ENCODE data around the gene NTN1.
A peak's percentile ranks its signal among the peaks of the same experiment; 100 is the strongest.

The NTN1 gene

DNA sequence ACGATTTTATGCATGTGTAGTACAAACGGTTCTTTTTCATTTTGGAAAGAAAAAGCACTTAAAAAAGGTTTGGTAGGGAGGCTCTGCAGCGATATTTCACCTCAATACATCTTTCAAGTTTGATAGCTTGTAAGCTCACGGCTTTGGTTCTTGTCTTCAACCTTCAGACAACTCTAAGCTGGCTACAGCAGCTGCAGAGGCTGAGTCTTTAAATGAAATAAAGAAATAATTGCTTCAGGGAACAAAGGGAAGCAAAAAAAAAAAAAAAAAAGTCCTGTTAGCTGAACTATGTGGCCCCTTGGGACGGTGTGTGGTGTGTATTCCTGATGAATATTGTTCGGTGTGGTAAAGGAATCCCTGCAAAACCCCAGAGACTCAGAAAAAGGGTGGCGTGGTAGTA lies 265.1 kb downstream of the NTN1 start:
- Histone ChIP-seq H4K20me1 (ENCODE audit: insufficient read depth, low read length) (no peaks in the 10 kb centered on the region), H3K4me2 (ENCODE audit: low read length) (peak overlapping the region; percentile 92), H3K4me3 (ENCODE audit: low read length) (peak overlapping the region; percentile 65), H3K27ac (ENCODE audit: low read length) (peak overlapping the region; percentile 31; the same call in 1 of the 2 replicates), H3K79me2 (ENCODE audit: low read length) (no peaks in the 10 kb centered on the region), H3K9me3 (ENCODE audit: insufficient read depth, low read length) (no peaks in the 10 kb centered on the region), H3K27me3 (ENCODE audit: low read depth, low read length) (no peaks in the 10 kb centered on the region), H2AFZ (ENCODE audit: low read depth, low read length) (peak overlapping the region; percentile 42; the same call in 1 of the 2 replicates), H3K9ac (ENCODE audit: low read length) (peak overlapping the region; percentile 55), H3K36me3 (replicated peaks; ENCODE audit: low read depth, low read length) (peaks cover 5% of the 10 kb centered on the region), H3K4me1 (ENCODE audit: low read length) (peaks cover 48% of the 10 kb centered on the region)
- no peak for TF ChIP-seq EZH2phosphoT487 (IDR thresholded peaks at IDR 0.05; ENCODE audit: low read depth)
- TF ChIP-seq, protein P1, sequence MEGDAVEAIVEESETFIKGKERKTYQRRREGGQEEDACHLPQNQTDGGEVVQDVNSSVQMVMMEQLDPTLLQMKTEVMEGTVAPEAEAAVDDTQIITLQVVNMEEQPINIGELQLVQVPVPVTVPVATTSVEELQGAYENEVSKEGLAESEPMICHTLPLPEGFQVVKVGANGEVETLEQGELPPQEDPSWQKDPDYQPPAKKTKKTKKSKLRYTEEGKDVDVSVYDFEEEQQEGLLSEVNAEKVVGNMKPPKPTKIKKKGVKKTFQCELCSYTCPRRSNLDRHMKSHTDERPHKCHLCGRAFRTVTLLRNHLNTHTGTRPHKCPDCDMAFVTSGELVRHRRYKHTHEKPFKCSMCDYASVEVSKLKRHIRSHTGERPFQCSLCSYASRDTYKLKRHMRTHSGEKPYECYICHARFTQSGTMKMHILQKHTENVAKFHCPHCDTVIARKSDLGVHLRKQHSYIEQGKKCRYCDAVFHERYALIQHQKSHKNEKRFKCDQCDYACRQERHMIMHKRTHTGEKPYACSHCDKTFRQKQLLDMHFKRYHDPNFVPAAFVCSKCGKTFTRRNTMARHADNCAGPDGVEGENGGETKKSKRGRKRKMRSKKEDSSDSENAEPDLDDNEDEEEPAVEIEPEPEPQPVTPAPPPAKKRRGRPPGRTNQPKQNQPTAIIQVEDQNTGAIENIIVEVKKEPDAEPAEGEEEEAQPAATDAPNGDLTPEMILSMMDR (IDR thresholded peaks at IDR 0.05; ENCODE audit: low read depth, low read length), result no peak

DNA sequence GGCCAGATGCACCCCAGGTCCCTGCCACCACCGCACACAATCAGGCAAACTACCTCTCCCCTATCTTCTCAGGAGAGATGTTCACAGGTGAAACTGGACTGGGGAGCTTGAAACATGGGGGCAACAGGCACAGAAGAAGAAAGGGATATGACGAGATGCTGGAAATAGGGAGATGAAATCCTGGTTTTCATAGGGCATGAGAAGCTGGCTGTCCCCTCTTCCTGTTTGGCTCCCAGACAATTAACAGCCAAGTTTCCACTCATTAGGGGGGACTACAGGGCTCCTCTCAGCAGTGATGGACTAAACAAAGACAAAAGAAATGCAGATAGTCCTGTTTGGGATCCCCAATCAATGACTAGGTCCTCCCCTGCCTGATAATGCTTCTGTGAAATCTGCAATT lies 266.0 kb downstream of the NTN1 start:
- H3K9me3 ChIP-seq (ENCODE audit: insufficient read depth, low read length), result no peaks in the 10 kb centered on the region
- no peak overlapping the region for H3K9ac ChIP-seq (ENCODE audit: low read length)
- H3K4me2 ChIP-seq (ENCODE audit: low read length), result no peak overlapping the region
- no peaks in the 10 kb centered on the region for H4K20me1 ChIP-seq (ENCODE audit: insufficient read depth, low read length)
- peaks cover 5% of the 10 kb centered on the region for H3K36me3 ChIP-seq (replicated peaks; ENCODE audit: low read depth, low read length)
- H3K27me3 ChIP-seq (ENCODE audit: low read depth, low read length), result no peaks in the 10 kb centered on the region
- H3K4me3 ChIP-seq (ENCODE audit: low read length), result no peak overlapping the region
- TF ChIP-seq, protein P1 (IDR thresholded peaks at IDR 0.05; ENCODE audit: low read depth, low read length), result no peak
- TF ChIP-seq EZH2phosphoT487 (IDR thresholded peaks at IDR 0.05; ENCODE audit: low read depth), result no peak
- no peak overlapping the region for H2AFZ ChIP-seq (ENCODE audit: low read depth, low read length)
- no peak overlapping the region for H3K27ac ChIP-seq (ENCODE audit: low read length)
- H3K4me1 ChIP-seq (ENCODE audit: low read length), result peaks cover 52% of the 10 kb centered on the region
- no peaks in the 10 kb centered on the region for H3K79me2 ChIP-seq (ENCODE audit: low read length)

DNA sequence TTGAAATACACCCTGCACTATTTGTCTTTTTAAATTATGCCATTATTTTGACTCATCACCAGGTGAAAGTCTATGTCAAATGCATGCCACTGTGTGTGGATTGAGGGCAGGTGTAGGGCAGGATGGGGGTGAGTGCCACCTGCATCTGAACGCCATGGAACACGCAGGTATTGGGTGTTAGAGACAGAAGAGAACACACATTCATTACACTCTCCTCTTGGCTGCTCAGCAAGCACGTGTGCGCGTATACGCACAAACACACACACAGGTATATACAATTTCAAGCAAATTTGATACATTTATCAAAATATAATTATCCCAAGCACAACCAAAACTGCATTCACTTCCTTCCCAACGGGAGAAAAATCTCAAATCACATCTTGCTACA lies 268.9 kb downstream of the NTN1 start:
- Histone ChIP-seq H3K4me1 (ENCODE audit: low read length) (peaks cover 59% of the 10 kb centered on the region), H3K9me3 (ENCODE audit: insufficient read depth, low read length) (no peaks in the 10 kb centered on the region), H2AFZ (ENCODE audit: low read depth, low read length) (no peak overlapping the region), H3K27ac (ENCODE audit: low read length) (peak overlapping the region; percentile 59), H3K79me2 (ENCODE audit: low read length) (no peaks in the 10 kb centered on the region), H3K36me3 (replicated peaks; ENCODE audit: low read depth, low read length) (peaks cover 5% of the 10 kb centered on the region), H3K27me3 (ENCODE audit: low read depth, low read length) (no peaks in the 10 kb centered on the region), H3K9ac (ENCODE audit: low read length) (no peak overlapping the region), H3K4me3 (ENCODE audit: low read length) (peak overlapping the region; percentile 13; the same call in 1 of the 2 replicates), H3K4me2 (ENCODE audit: low read length) (peak overlapping the region; percentile 48), H4K20me1 (ENCODE audit: insufficient read depth, low read length) (no peaks in the 10 kb centered on the region)
- TF ChIP-seq, protein P1 (IDR thresholded peaks at IDR 0.05; ENCODE audit: low read depth, low read length), result no peak
- no peak for TF ChIP-seq EZH2phosphoT487 (IDR thresholded peaks at IDR 0.05; ENCODE audit: low read depth)

DNA sequence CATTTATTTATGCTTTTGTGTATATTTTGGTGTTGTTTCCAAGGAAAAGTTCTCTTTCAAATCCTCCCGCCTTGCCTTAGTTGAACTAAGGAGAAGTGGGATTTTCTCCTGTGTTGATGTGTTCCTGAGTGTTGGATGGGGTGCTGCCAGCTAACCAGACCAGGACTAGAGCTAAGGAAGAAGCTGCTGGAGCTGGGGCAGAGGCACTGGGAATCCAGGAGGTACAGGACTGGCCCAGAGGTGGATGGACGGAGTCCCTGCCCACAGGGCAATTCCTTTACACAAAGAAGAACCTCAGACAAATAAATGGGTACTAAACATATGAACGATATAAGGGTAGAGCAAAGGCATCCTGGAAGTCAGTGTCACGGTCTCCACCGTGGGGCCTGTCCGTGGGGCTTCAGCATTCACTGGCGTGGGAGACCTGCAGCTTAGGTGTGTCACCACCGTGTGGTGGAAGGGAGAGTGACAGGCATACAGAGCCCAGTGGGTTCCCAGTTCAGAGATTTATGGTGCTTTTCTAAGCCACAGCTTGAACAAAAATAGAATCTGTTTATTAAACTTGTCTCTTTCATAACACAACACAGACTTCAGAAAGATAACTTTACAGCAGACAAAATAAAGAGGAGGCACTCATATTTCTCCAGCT lies 270.7 kb downstream of the NTN1 start:
- Histone ChIP-seq H3K4me2 (ENCODE audit: low read length) (no peak overlapping the region), H4K20me1 (ENCODE audit: insufficient read depth, low read length) (no peaks in the 10 kb centered on the region), H3K27ac (ENCODE audit: low read length) (no peak overlapping the region), H2AFZ (ENCODE audit: low read depth, low read length) (no peak overlapping the region), H3K79me2 (ENCODE audit: low read length) (no peaks in the 10 kb centered on the region), H3K4me3 (ENCODE audit: low read length) (no peak overlapping the region), H3K27me3 (ENCODE audit: low read depth, low read length) (no peaks in the 10 kb centered on the region), H3K9me3 (ENCODE audit: insufficient read depth, low read length) (no peaks in the 10 kb centered on the region), H3K36me3 (replicated peaks; ENCODE audit: low read depth, low read length) (peaks cover 5% of the 10 kb centered on the region), H3K9ac (ENCODE audit: low read length) (no peak overlapping the region), H3K4me1 (ENCODE audit: low read length) (peaks cover 43% of the 10 kb centered on the region)
- TF ChIP-seq, protein P1 (IDR thresholded peaks at IDR 0.05; ENCODE audit: low read depth, low read length), result peak; percentile 68
- TF ChIP-seq EZH2phosphoT487 (IDR thresholded peaks at IDR 0.05; ENCODE audit: low read depth), result no peak

Data from OCI-LY3 (cell line).